Activated B cell treated with CpG ODN at 0.5 μM for 24 hours (primary cell): ENCODE data around the gene POLR3A. TPM values are rescaled to one million over a fixed set of nuclear protein-coding genes. Genes with fewer than 3 reads are reported as not detected.

Experiments
- ATAC-seq: fragments of 200-7000 bp; cut with Tn5 transposase; one replicate; pipeline ENCODE4 v1.10.0; 2021; ENCODE audit warnings: low read depth, mild to moderate bottlenecking, moderate library complexity
- CTCF ChIA-PET: fragments of 350-600 bp; sonication (Branson Sonifier 250); formaldehyde crosslinking; loops from one replicate; lab custom pipeline; 2021; ENCODE audit warnings: antibody characterized with exemption; lab: Charles Lee
- POLR2A ChIA-PET: fragments of 350-600 bp; sonication (Branson Sonifier 250); formaldehyde crosslinking; loops from one replicate; lab custom pipeline; 2021; ENCODE audit warnings: antibody characterized with exemption; lab: Charles Lee
- DNase-seq: peaks from one replicate; pipeline ENCODE4 v3.0.0; 2022
- H3K27ac Mint-ChIP-seq: one replicate; pipeline ENCODE4 v1.8.0; 2020; ENCODE audit warnings: mixed read lengths
- H3K27me3 Mint-ChIP-seq: one replicate; pipeline ENCODE4 v1.8.0; 2021; ENCODE audit warnings: mixed read lengths
- H3K36me3 Mint-ChIP-seq: one replicate; pipeline ENCODE4 v1.8.0; 2021; ENCODE audit warnings: low read depth, mixed read lengths
- H3K4me1 Mint-ChIP-seq: one replicate; pipeline ENCODE4 v1.8.0; 2021; ENCODE audit warnings: mixed read lengths
- H3K4me3 Mint-ChIP-seq: one replicate; pipeline ENCODE4 v1.8.0; 2020; ENCODE audit warnings: mild to moderate bottlenecking, mixed read lengths
- H3K9me3 Mint-ChIP-seq: one replicate; pipeline ENCODE4 v1.8.0; 2020; ENCODE audit warnings: mixed read lengths
- intact Hi-C: fragments of 100-400 bp; cut with micrococcal nuclease; formaldehyde crosslinking; loops from one replicate; pipeline ENCODE4 v1.15.1; 2024
- total RNA-seq: library from RNA; stranded (reverse); gene quantifications from 2 replicates; pipeline ENCODE4 v1.2.3, GENCODE V29; 2022
- TF ChIP-seq, protein P1 (sequence below): fragments of 200-600 bp; IDR thresholded peaks from one replicate; pipeline ENCODE4 v1.8.0; 2022; ENCODE audit warnings: antibody characterized with exemption, mild to moderate bottlenecking

POLR3A gene
- total RNA-seq, 1 donor from 2014 or later: 20.3 TPM

GRCh38 chr10:77922566-77923179 is 106.6 kb downstream of the POLR3A start:
- TF ChIP-seq, protein P1, sequence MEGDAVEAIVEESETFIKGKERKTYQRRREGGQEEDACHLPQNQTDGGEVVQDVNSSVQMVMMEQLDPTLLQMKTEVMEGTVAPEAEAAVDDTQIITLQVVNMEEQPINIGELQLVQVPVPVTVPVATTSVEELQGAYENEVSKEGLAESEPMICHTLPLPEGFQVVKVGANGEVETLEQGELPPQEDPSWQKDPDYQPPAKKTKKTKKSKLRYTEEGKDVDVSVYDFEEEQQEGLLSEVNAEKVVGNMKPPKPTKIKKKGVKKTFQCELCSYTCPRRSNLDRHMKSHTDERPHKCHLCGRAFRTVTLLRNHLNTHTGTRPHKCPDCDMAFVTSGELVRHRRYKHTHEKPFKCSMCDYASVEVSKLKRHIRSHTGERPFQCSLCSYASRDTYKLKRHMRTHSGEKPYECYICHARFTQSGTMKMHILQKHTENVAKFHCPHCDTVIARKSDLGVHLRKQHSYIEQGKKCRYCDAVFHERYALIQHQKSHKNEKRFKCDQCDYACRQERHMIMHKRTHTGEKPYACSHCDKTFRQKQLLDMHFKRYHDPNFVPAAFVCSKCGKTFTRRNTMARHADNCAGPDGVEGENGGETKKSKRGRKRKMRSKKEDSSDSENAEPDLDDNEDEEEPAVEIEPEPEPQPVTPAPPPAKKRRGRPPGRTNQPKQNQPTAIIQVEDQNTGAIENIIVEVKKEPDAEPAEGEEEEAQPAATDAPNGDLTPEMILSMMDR: no peak
- Mint-ChIP-seq H3K9me3 (no peaks in the 10 kb centered on the region), H3K36me3 (no peaks in the 10 kb centered on the region), H3K27ac (no peak overlapping the region), H3K27me3 (peaks cover 44% of the 10 kb centered on the region), H3K4me3 (no peak overlapping the region), H3K4me1 (peaks cover 9% of the 10 kb centered on the region)
- ATAC-seq (no peak), DNase-seq (no peak)
- intact Hi-C loops: no loop called here
- ChIA-PET CTCF (no interaction called here), POLR2A (no interaction called here)

DNA sequence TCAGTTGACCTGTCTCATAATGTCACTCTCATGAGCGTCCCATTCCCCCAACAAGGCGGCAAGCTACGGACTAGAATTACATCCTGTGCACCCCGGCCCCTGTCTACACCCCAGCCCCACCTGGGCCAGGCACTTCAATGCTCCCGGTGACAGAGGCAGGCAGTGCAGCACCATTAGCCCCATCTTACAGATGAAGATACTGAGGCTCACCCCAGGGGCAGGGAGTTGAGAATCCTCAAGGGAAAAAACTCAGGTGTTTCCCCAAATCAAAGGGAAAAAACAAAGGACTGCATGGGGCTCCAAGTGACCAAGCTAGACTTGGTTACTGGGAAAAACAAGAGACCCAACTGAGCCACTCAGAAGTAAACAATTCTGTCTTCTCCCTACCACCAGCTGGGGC is 107.3 kb downstream of the POLR3A start:
- Mint-ChIP-seq H3K27me3 (peaks cover 41% of the 10 kb centered on the region), H3K9me3 (no peaks in the 10 kb centered on the region), H3K4me1 (peaks cover 5% of the 10 kb centered on the region), H3K36me3 (no peaks in the 10 kb centered on the region), H3K4me3 (no peak overlapping the region), H3K27ac (no peak overlapping the region)
- no peak for ATAC-seq
- no peak for DNase-seq
- intact Hi-C loops: no loop called here
- POLR2A ChIA-PET: no interaction called here
- CTCF ChIA-PET: no interaction called here
- TF ChIP-seq, protein P1: no peak

DNA sequence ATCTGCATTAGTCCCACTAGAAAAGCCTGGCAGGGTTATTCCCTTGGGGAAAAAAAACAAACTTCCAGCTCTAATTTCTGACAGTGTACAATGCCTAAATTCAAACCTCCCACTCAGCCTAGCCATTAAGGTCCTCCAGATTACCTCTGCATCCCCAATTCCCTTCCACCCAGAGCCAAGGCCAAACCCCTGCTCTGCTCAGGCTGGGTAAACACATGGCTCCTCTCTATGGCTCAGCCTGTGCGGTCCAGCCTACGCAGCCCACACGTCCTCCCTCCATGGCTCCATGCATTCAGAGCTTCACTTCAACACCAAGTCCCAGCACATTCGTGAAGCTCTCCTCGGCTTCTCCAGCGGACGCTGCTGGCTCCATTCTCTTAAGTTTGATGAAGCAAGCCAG is 107.9 kb downstream of the POLR3A start:
- Mint-ChIP-seq H3K27me3 (peaks cover 41% of the 10 kb centered on the region), H3K36me3 (no peaks in the 10 kb centered on the region), H3K27ac (no peak overlapping the region), H3K9me3 (no peaks in the 10 kb centered on the region), H3K4me3 (no peak overlapping the region), H3K4me1 (peaks cover 5% of the 10 kb centered on the region)
- POLR2A ChIA-PET: no interaction called here
- no peak for ATAC-seq
- CTCF ChIA-PET: no interaction called here
- intact Hi-C loops: no loop called here
- TF ChIP-seq, protein P1: no peak
- DNase-seq: no peak

DNA sequence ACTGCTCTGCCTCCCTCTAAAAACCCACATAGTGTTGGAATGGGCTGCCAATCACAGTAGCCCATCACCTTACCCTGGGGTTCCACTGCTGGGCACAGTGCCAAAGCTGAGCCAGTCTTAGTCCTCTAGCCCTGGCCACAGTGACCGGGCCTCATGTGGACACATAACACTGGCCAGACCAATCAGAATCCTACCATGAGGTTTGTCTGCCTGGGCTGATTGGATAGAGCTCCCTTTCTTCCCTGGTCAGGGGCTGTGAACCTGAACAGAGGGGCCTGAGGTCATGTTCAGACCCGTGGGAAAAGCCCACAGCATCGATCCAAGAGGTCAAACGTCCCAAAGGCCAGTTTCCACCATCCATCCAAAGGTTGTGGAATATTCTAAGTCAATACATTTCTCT is 108.8 kb downstream of the POLR3A start:
- peaks cover 4% of the 10 kb centered on the region for H3K4me1 Mint-ChIP-seq
- intact Hi-C loops: no loop called here
- no peaks in the 10 kb centered on the region for H3K36me3 Mint-ChIP-seq
- H3K4me3 Mint-ChIP-seq: no peak overlapping the region
- TF ChIP-seq, protein P1: no peak
- CTCF ChIA-PET: no interaction called here
- H3K27me3 Mint-ChIP-seq: peaks cover 40% of the 10 kb centered on the region
- POLR2A ChIA-PET: no interaction called here
- no peak overlapping the region for H3K27ac Mint-ChIP-seq
- H3K9me3 Mint-ChIP-seq: no peaks in the 10 kb centered on the region
- DNase-seq (no peak), ATAC-seq (no peak)

DNA sequence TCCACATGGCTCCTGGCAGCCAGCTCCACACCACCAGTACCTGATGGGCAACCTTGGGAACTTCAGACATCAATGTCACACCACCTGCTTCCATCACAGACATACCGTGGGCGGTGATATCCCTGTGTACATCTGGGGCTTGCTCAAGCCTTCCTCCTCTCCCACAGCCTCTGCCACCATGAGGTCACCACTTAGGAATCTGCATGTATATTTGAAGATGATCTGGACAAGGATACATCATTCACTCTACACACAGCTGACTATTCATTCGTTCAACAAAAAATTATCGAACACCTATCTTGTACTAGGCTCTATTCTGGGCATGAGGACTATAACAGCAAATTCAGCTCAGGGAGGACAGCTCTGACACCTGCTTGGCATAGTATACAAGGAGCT is 109.6 kb downstream of the POLR3A start:
- Mint-ChIP-seq H3K27ac (no peak overlapping the region), H3K36me3 (no peaks in the 10 kb centered on the region), H3K4me1 (no peaks in the 10 kb centered on the region), H3K27me3 (peaks cover 36% of the 10 kb centered on the region), H3K9me3 (no peaks in the 10 kb centered on the region), H3K4me3 (no peak overlapping the region)
- CTCF ChIA-PET: no interaction called here
- intact Hi-C loops: no loop called here
- DNase-seq (no peak), ATAC-seq (no peak)
- POLR2A ChIA-PET: no interaction called here
- TF ChIP-seq, protein P1: no peak

Other genes starting within 250 kb of the POLR3A start
- 0.27 and 1.1 TPM in 2 replicates for gene DLG5, start 102.8 kb downstream of the POLR3A start, total RNA-seq
- 2,004 and 2,355 TPM in 2 replicates for gene RPS24, start 4.3 kb upstream of the POLR3A start, total RNA-seq